HTERT RPE-1 (cell line): Measurements from ENCODE around the gene PPP4R2.

ENCODE experiments used
- in situ Hi-C: fragments of 300-500 bp; cut with MboI; formaldehyde crosslinking; loops from 4 replicates; pipeline ENCODE4 v1.14.3; 2020; ENCODE audit warnings: low sequenced_read_pairs

The PPP4R2 gene

GRCh38 chr3:73107676-73108187 lies 111.1 kb downstream of the PPP4R2 start:
- in situ Hi-C loops, result no loop called here

- in situ Hi-C loops, result no loop called here
Measured at GRCh38 chr3:73108750-73109149, 112.1 kb downstream of the PPP4R2 start.

DNA sequence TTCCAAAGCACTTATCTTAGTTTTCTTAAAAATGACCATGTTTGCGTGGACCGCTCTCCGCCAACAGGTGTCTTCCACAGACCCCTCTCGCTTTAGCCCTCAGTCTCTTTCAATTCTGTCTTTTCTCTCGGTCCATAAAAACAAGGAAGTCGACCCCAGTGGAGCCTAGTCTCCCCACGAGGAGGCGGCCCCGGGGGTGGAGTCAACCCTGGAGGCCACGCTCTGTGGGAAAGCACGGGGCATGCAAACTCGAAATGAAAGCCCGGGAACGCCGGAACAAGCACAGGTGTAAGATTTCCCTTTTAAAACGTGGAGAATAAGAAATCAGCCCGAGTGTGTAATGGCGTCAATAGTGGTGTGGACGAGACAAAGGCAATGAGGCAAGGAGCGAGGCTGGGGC lies 113.9 kb downstream of the PPP4R2 start:
- in situ Hi-C loops, result no loop called here

GRCh38 chr3:73114711-73115110 lies 118.1 kb downstream of the PPP4R2 start:
- in situ Hi-C loops, result no loop called here

- in situ Hi-C loops, result no loop called here
Measured at GRCh38 chr3:73115806-73116205, 119.2 kb downstream of the PPP4R2 start.
